NCI-H2029 (cell line): ENCODE data around the gene SLCO3A1.
A peak's percentile ranks its signal among the peaks of the same experiment; 100 is the strongest.

ENCODE experiments used
- DNase-seq: peaks from one replicate; lab custom pipeline; 2025; lab: John Stamatoyannopoulos, UW

Gene SLCO3A1

DNA sequence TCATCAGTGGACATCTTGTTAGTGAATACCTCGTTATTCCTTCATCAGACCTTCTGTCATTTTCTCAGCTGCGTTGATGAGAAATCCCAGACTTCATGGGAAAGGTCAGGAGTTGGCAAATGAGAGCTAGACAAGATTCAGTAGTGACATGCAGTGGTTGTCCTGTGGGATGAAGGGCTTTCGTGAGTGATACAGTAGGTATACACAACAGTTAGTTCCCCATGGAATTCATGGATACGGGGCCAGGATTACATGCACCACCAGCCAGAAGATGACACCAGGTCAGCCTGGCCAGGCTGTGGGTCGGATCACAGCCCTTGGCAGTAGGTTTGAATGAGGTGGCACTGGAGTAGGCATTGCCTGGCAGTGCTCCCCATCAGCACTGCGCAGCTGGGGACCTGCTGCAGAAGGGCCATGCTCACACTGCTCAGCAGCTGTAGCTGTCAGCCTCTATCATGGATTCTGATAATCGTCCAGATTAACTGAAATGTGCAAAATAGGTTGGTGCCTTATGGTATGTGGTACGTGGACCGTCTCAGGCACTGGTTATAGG, 150.1 kb downstream of the SLCO3A1 start:
- DNase-seq, result no peak

GRCh38 chr15:92005154-92005553, 151.6 kb downstream of the SLCO3A1 start:
- DNase-seq, result peak; percentile 32

DNA sequence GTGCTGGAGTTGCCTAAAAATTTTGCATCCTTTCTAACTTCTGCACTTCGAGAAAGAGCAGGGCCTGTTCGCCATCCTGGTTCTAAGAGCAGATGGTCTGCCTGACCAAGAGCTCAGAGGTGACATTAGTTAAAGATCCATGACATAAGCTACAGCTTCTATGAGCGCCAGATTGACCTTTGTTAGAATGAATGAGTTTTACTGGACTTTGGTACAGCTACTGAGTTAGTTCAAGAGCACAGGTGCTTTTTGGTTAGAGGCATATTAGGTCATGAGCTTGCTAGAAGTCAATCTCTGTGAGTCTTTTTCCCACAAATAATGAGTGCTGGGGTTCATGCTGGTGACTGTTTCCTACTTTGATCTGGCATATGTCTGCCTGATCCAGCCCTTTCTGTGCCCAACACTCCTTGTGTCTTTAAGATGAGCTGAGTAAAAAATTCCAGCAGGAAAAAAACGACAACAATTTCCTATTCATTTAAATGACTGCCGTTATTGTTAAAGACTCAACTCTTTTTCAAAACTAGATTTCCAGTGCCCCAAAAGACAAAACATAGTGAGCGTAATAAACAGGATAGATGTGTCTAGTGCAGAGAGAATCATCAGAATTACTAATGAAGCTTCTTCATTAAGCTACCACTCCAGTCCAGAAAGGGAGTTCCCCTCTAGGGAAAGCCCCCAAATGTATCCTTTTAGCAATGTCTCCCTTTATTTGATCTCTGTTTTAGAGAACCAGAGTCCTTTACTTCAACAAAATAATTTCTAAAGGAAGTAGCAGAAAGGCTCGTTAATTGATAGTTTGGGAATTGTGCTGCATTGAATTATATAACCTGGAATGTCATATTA, 152.9 kb downstream of the SLCO3A1 start:
- no peak for DNase-seq

DNA sequence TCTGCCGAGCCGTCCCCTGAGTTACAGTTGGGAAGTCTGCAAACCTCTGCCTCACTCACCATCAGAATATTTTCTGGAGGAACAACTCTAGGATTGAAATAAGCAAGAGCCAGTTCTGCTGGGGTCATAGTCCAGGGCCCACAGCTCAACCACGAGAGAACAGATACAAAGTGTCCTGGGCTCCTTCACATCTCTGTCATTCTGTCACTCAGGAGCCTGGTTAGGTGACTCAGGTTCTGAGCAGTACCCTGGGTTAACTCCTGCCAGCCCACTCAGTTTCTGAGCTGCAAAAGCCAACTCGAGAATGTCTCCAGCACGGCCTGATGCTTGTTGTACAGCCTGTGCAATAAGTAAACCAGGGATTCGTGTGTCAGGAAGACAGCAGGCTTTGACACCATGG, 155.7 kb downstream of the SLCO3A1 start:
- DNase-seq, result no peak

DNA sequence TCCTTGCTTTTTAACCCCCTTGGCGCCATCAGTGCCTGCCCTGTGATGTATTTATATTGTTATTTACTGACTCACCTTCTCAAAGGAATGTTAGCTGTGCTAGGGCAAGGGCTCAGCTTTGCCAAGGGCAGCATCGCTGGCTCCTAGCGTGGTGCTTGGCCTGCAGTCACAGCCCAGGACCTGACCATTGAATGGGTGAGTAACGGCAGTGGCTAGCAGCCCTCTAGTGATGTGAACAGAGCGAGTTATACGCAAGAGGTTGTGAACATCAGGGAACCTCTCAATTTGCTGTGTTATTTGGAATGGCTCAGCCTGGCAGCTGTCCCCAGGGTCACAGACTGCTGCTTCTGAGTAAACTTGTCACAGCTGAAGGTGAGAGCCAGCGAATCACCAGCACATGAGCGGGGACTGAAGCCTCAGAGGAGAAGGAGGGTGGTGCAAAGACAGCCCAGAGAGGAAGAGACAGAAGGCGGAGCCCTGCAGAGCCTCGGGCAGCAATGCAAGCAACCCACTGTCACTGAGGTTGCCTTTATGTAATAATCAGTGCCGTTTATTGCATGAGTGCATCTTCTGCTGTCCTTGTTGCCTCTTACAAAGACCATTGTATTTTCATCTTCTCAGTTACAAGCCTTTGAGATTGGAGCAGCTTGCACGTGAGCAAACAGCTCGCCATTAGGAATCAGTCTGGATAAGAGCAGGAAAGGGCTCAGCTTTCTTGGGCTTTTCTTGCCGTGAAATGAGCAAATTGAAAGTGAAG, 158.3 kb downstream of the SLCO3A1 start:
- peak; percentile 10 for DNase-seq

DNA sequence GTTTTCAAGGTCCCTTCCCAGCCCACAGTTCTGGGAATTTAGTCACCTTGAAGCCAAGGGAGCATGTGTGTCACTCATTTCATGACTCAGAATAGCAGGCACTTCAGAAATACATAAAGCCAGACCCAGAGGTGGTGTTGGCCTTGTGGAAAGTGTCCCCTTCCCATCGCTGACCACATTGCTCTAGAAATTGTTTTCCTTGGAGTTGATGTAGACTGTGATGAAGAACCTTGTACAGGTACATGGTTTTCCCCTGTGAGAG, 158.8 kb downstream of the SLCO3A1 start:
- DNase-seq, result no peak

- DNase-seq, result no peak
Observed at GRCh38 chr15:92012881-92013280, 159.4 kb downstream of the SLCO3A1 start.

DNA sequence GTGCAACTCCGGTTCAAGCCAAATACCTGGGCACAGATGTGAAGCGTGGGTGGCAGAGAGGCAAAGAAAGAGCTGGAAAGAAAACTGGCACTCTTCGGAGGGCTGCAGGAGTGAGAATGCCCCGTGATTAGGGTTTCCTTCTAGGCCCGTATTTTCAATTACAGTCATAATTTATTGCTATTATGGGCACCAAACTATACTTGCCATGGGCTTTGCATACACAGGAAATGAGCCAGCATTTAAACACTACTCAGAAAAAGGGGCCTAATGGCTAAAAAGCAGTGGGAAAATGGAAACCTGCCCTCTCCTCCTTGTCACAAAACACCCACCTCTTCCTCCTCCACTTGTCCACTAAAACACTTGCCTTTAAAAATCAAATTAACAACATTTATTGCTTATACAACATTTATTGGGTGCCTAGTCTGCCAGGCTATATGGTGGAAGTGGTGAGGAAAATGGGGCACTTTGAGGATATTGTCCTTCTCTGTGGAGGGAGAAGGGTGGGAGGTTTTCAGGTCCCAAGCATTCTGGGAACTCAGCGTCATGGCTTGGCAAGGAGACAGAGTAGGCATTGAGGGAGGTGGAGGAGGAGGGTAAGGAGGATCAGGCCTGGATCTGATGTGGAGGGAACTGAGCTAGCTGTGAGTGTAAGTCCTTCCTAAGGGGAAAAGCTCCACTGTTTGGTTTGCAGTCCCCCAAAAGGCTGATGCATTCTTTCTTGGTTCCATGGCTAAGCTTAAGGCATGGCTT, 160.9 kb downstream of the SLCO3A1 start:
- DNase-seq, result no peak

DNA sequence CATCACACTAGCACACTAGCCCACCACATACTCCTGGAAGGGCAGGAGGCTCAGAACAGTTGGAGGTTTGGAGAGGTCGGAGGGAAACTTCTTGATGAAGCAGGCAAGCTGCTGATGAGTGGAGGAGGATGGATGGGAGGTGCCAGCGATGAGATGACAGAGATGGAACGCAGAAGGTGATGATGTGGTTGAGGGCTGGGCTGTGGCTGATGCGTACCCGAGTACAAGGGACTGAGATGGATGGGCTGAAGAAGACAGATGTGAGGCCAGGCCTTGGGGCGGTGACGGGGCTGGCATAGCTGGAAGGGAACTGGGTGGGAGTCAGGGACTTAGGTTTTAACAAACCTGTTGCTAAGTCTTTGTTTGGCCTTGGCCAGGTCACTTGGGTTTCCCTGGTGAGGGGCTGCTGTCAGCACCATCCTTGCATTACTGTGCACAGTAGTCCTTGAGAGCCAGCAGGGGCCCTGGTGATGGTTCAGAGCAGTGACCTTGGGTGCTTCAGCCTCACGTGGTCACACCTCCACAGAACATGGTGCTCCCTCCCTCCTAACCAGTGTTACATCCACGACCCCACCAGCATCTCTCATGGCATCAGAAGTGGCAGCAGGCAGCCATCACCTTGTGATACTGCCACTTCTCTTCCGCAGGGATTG, 164.5 kb downstream of the SLCO3A1 start:
- DNase-seq, result no peak

DNA sequence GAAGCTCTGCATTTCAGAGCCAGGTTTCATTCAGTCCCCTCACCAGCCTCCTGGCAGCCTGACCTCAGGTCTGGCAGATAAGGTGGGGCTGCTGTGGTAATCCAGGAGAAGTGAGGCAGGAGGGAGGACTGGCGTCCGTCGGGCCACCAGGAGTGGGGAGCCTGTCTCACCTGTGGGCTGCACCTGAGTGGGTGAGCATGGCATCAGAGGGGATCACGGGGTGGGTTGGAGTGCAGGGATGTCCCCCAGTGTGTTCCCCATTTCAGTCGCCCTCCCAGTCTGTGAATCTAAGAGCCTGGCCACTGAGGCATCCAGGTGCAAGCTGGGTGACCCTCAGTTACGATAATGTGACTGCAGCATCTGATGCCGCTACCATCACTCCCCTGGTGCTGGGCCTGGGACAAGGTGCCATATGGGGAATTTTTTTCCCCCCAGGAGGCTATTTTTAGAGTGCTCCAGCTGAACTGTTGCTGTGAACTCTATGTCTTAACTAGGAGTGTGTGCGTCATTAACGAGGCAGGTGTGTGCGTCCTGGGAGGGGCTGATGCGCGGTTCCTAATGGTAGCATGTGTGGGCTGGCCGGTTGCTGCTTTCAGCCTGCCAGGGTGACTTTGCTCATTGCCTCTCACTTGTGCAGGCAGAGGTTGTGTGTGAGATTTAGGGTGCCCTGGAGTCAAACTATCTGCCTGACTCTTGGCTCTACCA, 165.2 kb downstream of the SLCO3A1 start:
- DNase-seq, result no peak

- DNase-seq, result no peak
Observed at GRCh38 chr15:92019706-92020105, 166.2 kb downstream of the SLCO3A1 start.

- no peak for DNase-seq
Observed at GRCh38 chr15:92020207-92020606, 166.7 kb downstream of the SLCO3A1 start.

DNA sequence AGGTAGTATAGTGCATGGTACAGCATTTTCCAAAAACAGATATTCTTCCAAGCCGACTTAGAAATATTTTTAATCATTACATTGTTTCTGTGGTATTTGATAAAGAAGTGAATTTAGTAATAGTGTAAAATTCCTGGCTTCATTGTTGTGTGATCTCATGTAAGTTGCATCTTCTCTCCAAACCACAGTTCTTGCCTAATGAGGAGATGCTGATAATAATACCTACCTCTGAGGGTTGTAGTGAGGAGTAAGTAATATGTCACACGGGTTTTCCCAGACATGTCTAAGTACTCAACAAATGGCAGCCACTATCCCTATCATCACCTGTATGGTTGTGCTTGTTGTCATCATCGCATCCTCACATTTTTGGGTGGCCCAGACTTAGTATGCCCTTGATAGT, 167.3 kb downstream of the SLCO3A1 start:
- DNase-seq, result no peak

DNA sequence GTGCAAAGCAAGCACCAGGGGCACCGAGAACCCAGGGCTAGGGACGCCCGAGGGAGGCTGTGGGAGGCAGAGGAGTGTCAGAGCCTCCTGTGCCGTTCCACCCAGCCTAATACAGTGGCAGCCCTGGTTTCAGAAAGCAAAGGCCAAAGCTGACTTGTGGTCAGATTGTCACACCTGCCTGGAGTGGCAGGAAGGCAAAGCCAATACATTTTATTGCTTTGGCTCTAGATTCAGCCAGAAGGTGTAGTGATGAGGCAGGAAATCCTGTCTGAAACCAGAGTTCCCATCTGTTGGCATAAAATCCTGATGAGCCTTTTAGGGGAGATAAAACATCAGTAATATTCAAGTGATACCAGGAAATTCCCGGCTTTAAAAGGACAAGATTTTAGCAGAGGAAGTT, 168.3 kb downstream of the SLCO3A1 start:
- peak; percentile 48 for DNase-seq

DNA sequence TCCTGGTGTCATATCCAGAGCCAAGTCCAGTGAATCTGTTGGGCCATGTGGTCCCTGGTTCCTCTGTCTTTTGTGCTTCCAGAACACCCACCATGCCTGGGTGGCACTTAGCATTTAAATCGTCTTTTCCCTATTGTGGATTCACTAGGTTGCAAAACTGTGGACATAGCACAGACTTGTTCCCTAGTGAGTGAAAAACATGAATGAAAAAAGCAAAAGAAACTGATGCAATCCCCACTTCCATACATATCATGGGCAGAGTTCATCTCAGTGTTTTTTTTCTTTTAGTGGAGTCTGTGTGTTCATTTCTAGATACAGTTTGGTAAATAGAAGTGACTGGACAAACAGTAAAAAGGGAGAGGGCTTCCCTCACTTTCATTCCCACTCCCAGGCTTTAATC, 170.5 kb downstream of the SLCO3A1 start:
- no peak for DNase-seq

GRCh38 chr15:92025706-92026270, 172.3 kb downstream of the SLCO3A1 start:
- DNase-seq, result no peak

GRCh38 chr15:92028389-92028724, 174.8 kb downstream of the SLCO3A1 start:
- no peak for DNase-seq

DNA sequence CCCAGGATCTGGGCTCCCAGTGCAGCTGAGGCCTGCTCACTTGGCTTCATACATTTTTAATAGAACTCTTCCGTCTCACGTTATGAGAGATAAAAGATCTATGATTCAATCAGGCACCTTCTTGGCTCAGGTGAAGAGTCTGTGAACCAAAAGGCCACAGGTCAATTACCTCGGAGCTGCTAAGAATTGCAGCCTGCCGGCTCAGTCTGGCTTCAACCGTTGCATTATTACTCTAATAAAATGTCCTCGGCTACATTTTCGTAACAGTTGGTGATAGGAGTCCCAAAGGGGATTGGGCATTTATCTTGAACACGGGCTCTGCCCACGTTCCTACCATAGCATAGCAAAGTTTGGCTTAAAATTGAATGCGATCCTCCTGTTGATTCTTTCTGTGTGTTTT, 176.3 kb downstream of the SLCO3A1 start:
- no peak for DNase-seq

DNA sequence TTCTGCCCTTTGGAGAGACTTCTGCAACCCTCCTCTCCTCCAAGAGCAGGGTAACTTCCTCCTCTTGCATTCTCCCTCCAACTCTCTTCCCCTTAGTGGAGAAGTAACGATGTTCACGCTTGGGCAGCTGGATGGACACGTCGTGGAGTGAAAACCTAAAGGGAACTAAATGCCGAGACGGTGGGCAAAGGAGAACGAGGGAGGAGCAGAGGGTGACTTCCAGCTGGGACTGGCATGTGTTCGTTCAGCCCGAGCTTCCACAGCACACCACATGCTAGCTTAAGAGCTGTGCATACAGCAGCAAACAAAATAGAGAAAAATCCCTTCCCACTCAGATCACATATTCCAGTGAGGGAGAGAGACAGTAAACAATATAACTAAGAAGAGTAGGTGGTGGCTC, 179.8 kb downstream of the SLCO3A1 start:
- DNase-seq, result no peak

DNA sequence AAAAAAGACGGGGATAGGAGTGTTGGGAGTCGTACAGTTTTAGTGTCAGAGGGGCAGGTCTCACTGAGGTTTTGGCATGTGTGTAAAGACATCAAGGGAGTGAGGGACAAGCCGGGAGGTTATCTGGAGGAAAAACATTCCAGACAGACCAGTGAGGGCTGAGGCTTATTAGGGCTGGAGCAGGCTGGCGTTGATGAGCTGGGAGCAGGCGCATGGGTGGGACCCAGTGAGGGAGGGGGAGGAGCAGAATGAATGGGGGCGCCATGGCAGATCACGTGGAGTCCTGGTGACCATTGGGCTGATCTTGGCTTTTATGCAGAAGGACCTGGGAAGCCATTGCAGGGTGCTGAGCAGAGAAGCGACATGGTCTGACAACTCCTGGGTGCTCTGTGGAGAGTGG, 180.2 kb downstream of the SLCO3A1 start:
- no peak for DNase-seq

DNA sequence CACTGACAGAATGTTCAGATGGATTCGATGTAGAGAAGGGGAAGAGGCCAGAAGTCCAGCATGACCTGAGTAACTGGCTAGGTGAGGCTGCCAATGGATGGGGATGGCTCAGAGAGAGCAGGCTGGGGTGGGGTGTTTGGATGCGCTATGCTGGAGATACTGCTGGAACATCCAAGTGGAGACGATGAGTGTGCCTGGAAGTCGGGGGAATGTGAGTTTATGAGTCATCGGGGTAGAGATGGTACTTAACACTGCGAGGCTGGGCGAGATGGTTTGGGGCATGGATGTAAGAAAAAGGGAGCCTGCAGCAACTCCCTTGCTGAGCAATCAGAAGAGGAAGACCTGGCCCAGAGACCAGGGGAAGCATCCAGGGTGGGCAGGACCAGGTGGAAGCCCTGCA, 180.7 kb downstream of the SLCO3A1 start:
- DNase-seq, result no peak
